CD8-positive, alpha-beta memory T cell (primary cell): ENCODE data around the gene SIM2. TPM values are rescaled to one million over a fixed set of nuclear protein-coding genes. Genes with fewer than 3 reads are reported as not detected.

Experiments
- CTCF ChIA-PET: fragments of 350-600 bp; sonication (Branson Sonifier 250); formaldehyde crosslinking; loops from one replicate; lab custom pipeline; 2021; ENCODE audit warnings: antibody characterized with exemption; lab: Charles Lee
- POLR2A ChIA-PET: fragments of 350-600 bp; sonication (Branson Sonifier 250); formaldehyde crosslinking; loops from one replicate; lab custom pipeline; 2021; ENCODE audit warnings: antibody characterized with exemption; lab: Charles Lee
- DNase-seq, 5 donors: peaks; one replicate each; pipeline versions ENCODE4 v3.0.0 to v3.0.0-alpha.2; 2020 to 2022; ENCODE audit warnings: mixed read lengths in 1 of 5
- H3K27ac ChIP-seq: one replicate; pipeline ENCODE4 v1.7.0; 2013; ENCODE audit warnings: low read depth, mild to moderate bottlenecking, low read length, moderate library complexity
- H3K27me3 ChIP-seq: 2 replicates; pipeline ENCODE4 v1.7.0; 2013; ENCODE audit warnings: low read length, mild to moderate bottlenecking; ENCODE audit not compliant: insufficient read depth, poor library complexity, severe bottlenecking
- H3K36me3 ChIP-seq: 2 replicates; pipeline ENCODE4 v1.7.0; 2013; ENCODE audit warnings: mild to moderate bottlenecking, low read length, moderate library complexity; ENCODE audit not compliant: insufficient read depth
- H3K4me1 ChIP-seq: 2 replicates; pipeline ENCODE4 v1.7.0; 2013; ENCODE audit warnings: mild to moderate bottlenecking, low read length, moderate library complexity; ENCODE audit not compliant: insufficient read depth
- H3K4me3 ChIP-seq: 2 replicates; pipeline ENCODE4 v1.7.0; 2013; ENCODE audit warnings: mild to moderate bottlenecking, low read length
- H3K9me3 ChIP-seq: 2 replicates; pipeline ENCODE4 v1.7.0; 2013; ENCODE audit warnings: mild to moderate bottlenecking, low read length
- H3K27ac Mint-ChIP-seq, 8 donors: one replicate each; pipeline ENCODE4 v1.8.0; 2020 to 2021; ENCODE audit warnings: mixed read lengths in 8 of 8, mild to moderate bottlenecking in 6 of 8, inconsistent platforms in 3 of 8, moderate library complexity in 3 of 8
- H3K27me3 Mint-ChIP-seq, 2 donors: one replicate each; pipeline ENCODE4 v1.8.0; 2020 to 2021; ENCODE audit warnings: mixed read lengths in 2 of 2, mild to moderate bottlenecking in 1 of 2, moderate library complexity in 1 of 2
- H3K36me3 Mint-ChIP-seq, 3 donors: one replicate each; pipeline ENCODE4 v1.8.0; 2020 to 2021; ENCODE audit warnings: mixed read lengths in 3 of 3, inconsistent platforms in 1 of 3, mild to moderate bottlenecking in 1 of 3
- H3K4me1 Mint-ChIP-seq, 3 donors: one replicate each; pipeline ENCODE4 v1.8.0; 2020 to 2021; ENCODE audit warnings: mixed read lengths in 3 of 3, inconsistent platforms in 1 of 3, mild to moderate bottlenecking in 1 of 3
- H3K4me3 Mint-ChIP-seq, 7 donors: one replicate each; pipeline ENCODE4 v1.8.0; 2020 to 2021; ENCODE audit warnings: mixed read lengths in 7 of 7, mild to moderate bottlenecking in 6 of 7, moderate library complexity in 4 of 7, inconsistent platforms in 2 of 7
- H3K9me3 Mint-ChIP-seq, 5 donors: one replicate each; pipeline ENCODE4 v1.8.0; 2020 to 2022; ENCODE audit warnings: mixed read lengths in 5 of 5, mild to moderate bottlenecking in 3 of 5, moderate library complexity in 2 of 5, inconsistent platforms in 1 of 5
- polyA plus RNA-seq: library from polyadenylated mRNA; unstranded; fragments of 300-500 nt; fragmentation: Illumina TruSeq; gene quantifications from one replicate; pipeline ENCODE4 v1.2.3, GENCODE V29; 2021
- total RNA-seq, 2 experiments: library from RNA; stranded (reverse); gene quantifications; one replicate each; pipeline ENCODE4 v1.2.3, GENCODE V29; 2021

Gene SIM2
- total and polyA plus RNA-seq, 3 experiments from 2014 or later, result 0.07 TPM; not detected in 2

GRCh38 chr21:36690628-36691554, 8.0 kb upstream of the SIM2 start:
- Histone ChIP-seq H3K27me3 (peaks cover 46% of the 10 kb centered on the region), H3K27ac (no peak overlapping the region), H3K4me1 (no peaks in the 10 kb centered on the region), H3K36me3 (no peaks in the 10 kb centered on the region), H3K9me3 (no peaks in the 10 kb centered on the region), H3K4me3 (no peak overlapping the region)
- Mint-ChIP-seq H3K4me3 (no peak overlapping the region), H3K27me3 (peaks cover 52 to 83% of the 10 kb centered on the region in 2 donors), H3K27ac (no peak overlapping the region), H3K4me1 (peaks cover 0 to 19% (median 15%) of the 10 kb centered on the region in 3 donors), H3K9me3 (peaks cover 0 to 2% (median 0%) of the 10 kb centered on the region in 5 donors), H3K36me3 (no peaks in the 10 kb centered on the region)
- POLR2A ChIA-PET, result no interaction called here
- CTCF ChIA-PET, result no interaction called here
- no peak for DNase-seq

- no peak overlapping the region for H3K4me3 ChIP-seq
- no peaks in the 10 kb centered on the region for H3K9me3 ChIP-seq
- no peak overlapping the region for H3K27ac ChIP-seq
- peaks cover 59 to 85% of the 10 kb centered on the region in 2 donors for H3K27me3 Mint-ChIP-seq
- DNase-seq, result no peak
- ChIA-PET POLR2A (no interaction called here), CTCF (no interaction called here)
- H3K27me3 ChIP-seq, result peaks cover 53% of the 10 kb centered on the region
- H3K4me3 Mint-ChIP-seq, result no peak overlapping the region
- H3K4me1 ChIP-seq, result no peaks in the 10 kb centered on the region
- H3K36me3 ChIP-seq, result no peaks in the 10 kb centered on the region
- H3K9me3 Mint-ChIP-seq, result peaks cover 0 to 2% (median 0%) of the 10 kb centered on the region in 5 donors
- peaks cover 0 to 19% (median 15%) of the 10 kb centered on the region in 3 donors for H3K4me1 Mint-ChIP-seq
- no peaks in the 10 kb centered on the region for H3K36me3 Mint-ChIP-seq
- no peak overlapping the region for H3K27ac Mint-ChIP-seq
These were observed 7.3 kb upstream of the SIM2 start for GRCh38 chr21:36691555-36692041.

DNA sequence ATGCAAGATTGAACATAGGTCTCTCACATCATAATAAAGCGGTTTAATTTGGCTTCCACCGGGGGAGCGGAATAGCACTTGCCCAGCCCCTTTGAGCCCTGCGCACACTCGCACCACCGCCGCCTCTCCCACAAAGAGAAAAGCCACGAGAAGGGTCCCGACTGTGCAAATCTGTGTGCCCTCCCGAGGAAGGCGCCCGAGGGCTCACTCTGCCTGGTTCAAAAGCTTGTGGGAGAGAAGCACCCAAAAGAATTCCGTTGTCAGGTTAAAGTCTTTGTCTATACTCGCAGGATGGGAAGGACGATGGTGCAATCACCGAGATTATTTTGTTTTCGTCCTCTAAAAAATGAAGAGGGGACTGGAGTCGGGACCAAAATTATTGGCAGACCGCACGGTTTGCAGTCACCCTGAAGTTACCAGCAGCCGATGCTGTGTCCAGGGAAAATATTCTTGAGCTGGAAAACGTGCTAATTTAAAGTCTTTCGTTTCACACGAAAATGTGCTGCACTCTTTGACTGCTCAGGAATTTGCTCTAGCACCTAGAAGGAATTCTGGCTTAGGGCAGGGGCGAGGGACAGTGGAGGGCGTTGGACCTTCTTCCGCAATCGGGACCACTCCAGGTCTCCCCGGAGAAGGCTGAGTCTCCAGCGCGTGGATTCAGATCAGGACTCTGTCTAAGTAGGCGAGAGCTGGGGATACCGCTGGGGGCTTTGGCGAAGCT, 6.6 kb upstream of the SIM2 start:
- no peaks in the 10 kb centered on the region for H3K4me1 ChIP-seq
- H3K36me3 ChIP-seq, result no peaks in the 10 kb centered on the region
- peaks cover 53% of the 10 kb centered on the region for H3K27me3 ChIP-seq
- Mint-ChIP-seq H3K4me3 (no peak overlapping the region), H3K27ac (no peak overlapping the region), H3K4me1 (peaks cover 0 to 19% (median 15%) of the 10 kb centered on the region in 3 donors), H3K27me3 (peaks cover 58 to 87% of the 10 kb centered on the region in 2 donors), H3K9me3 (peaks cover 0 to 2% (median 0%) of the 10 kb centered on the region in 5 donors), H3K36me3 (no peaks in the 10 kb centered on the region)
- H3K27ac ChIP-seq, result no peak overlapping the region
- H3K9me3 ChIP-seq, result no peaks in the 10 kb centered on the region
- no peak for DNase-seq
- ChIA-PET POLR2A (no interaction called here), CTCF (no interaction called here)
- H3K4me3 ChIP-seq, result no peak overlapping the region

DNA sequence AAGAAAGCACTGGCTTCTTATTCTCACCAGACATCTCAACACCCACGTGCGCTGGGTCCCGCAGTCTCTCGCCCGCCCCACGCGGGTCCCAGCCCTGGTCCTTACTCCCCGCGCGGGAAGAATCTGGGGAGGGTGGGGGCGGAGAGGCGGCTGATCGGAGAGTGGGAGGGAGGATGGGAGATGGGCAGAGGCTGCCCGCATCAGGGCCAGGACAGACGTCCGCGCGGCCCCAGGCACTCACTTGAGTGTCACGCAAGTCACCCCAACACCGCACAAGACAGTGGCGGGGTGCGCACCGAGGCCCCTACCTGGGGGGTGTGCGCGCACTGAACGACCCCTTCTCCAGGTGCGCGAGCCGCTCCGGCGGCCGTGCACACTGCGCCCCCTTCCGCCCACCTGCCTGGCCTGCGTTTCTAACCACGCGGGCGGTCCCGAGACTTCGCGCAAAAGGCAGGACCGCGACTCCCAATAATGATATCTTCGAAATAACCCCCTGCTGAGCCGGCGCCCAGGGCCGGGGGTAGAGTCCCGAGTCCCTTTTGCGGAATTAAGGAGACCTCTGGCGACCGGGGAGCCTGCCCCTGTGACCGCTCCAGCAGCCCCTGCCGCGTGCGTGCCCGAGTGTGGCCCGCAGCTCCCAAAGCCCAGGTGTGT, 6.0 kb upstream of the SIM2 start:
- H3K36me3 ChIP-seq, result no peaks in the 10 kb centered on the region
- ChIA-PET POLR2A (no interaction called here), CTCF (no interaction called here)
- peaks cover 0 to 2% (median 0%) of the 10 kb centered on the region in 5 donors for H3K9me3 Mint-ChIP-seq
- H3K27ac ChIP-seq, result no peak overlapping the region
- H3K4me3 ChIP-seq, result no peak overlapping the region
- H3K4me1 Mint-ChIP-seq, result peaks cover 0 to 19% (median 15%) of the 10 kb centered on the region in 3 donors
- no peaks in the 10 kb centered on the region for H3K9me3 ChIP-seq
- no peaks in the 10 kb centered on the region for H3K4me1 ChIP-seq
- DNase-seq, result no peak
- no peaks in the 10 kb centered on the region for H3K36me3 Mint-ChIP-seq
- H3K27me3 Mint-ChIP-seq, result peaks cover 52 to 86% of the 10 kb centered on the region in 2 donors
- H3K4me3 Mint-ChIP-seq, result no peak overlapping the region
- no peak overlapping the region for H3K27ac Mint-ChIP-seq
- peaks cover 53% of the 10 kb centered on the region for H3K27me3 ChIP-seq

DNA sequence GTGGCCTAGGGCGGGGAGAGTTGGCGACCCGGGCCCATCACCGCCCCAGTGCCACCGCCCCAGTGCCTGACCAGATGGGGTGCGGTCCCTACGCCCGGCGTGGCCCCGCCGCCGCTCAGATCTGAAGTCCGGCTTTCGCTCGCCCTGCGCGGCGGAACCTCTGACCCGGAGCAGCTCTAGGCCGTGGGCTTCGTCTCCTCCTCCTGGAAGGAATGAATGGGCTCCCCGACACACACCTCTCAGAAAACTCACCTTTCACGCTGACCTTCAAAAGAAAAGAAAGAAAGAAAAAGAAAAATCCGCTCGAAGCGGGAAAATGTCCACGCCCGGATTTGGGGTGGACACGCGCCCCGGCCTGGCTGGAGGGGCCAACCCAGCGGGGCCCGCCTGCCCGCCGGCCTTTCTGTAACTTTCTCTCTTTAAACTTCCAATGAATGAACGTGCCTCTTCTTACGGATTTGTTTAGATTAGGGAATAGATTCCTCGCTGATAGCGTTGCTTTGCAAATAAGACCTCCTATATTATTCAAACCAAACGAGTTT, 5.4 kb upstream of the SIM2 start:
- H3K9me3 ChIP-seq, result no peaks in the 10 kb centered on the region
- H3K27me3 Mint-ChIP-seq, result peaks cover 48 to 80% of the 10 kb centered on the region in 2 donors
- H3K27ac ChIP-seq, result no peak overlapping the region
- ChIA-PET POLR2A (no interaction called here), CTCF (no interaction called here)
- H3K4me1 Mint-ChIP-seq, result peaks cover 0 to 19% (median 15%) of the 10 kb centered on the region in 3 donors
- peaks cover 49% of the 10 kb centered on the region for H3K27me3 ChIP-seq
- no peaks in the 10 kb centered on the region for H3K4me1 ChIP-seq
- no peak for DNase-seq
- no peak overlapping the region for H3K4me3 Mint-ChIP-seq
- no peaks in the 10 kb centered on the region for H3K36me3 ChIP-seq
- H3K36me3 Mint-ChIP-seq, result no peaks in the 10 kb centered on the region
- peaks cover 0 to 2% (median 0%) of the 10 kb centered on the region in 5 donors for H3K9me3 Mint-ChIP-seq
- no peak overlapping the region for H3K27ac Mint-ChIP-seq
- no peak overlapping the region for H3K4me3 ChIP-seq

DNA sequence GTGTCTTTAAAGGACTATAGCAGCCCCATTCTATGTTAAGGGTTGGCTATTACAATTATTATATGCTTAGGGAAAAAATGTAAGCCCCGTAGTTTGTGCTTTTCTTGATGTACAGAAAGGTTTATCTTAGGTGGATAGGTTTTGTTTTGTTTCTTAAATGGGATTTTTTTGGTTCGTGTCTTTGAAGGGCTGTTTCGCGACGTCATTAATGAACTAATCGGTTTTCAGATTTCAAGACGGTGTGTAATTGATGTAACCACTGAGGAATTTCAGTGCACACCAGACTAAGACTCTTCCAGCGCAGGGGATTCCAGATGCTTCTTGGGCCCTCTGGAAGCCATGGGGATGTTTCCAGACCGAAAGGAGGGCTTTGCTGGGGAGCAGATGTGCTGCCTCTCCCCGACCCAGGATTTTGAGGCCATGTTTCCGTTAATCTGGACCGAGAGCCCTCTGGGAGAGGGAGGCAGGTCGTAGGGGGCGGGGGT, 4.8 kb upstream of the SIM2 start:
- peaks cover 49% of the 10 kb centered on the region for H3K27me3 ChIP-seq
- Mint-ChIP-seq H3K4me1 (peaks cover 0 to 19% (median 15%) of the 10 kb centered on the region in 3 donors), H3K27ac (no peak overlapping the region), H3K36me3 (no peaks in the 10 kb centered on the region), H3K9me3 (peaks cover 0 to 2% (median 0%) of the 10 kb centered on the region in 5 donors), H3K27me3 (peaks cover 47 to 77% of the 10 kb centered on the region in 2 donors), H3K4me3 (peak overlapping the region in 1 of 7 donors; percentile 1)
- ChIA-PET POLR2A (no interaction called here), CTCF (no interaction called here)
- H3K4me3 ChIP-seq, result no peak overlapping the region
- H3K36me3 ChIP-seq, result no peaks in the 10 kb centered on the region
- H3K27ac ChIP-seq, result no peak overlapping the region
- no peak for DNase-seq
- H3K4me1 ChIP-seq, result no peaks in the 10 kb centered on the region
- no peaks in the 10 kb centered on the region for H3K9me3 ChIP-seq

GRCh38 chr21:36694593-36695282, 4.2 kb upstream of the SIM2 start:
- Mint-ChIP-seq H3K36me3 (no peaks in the 10 kb centered on the region), H3K4me3 (no peak overlapping the region), H3K9me3 (peaks cover 0 to 2% (median 0%) of the 10 kb centered on the region in 5 donors), H3K27ac (no peak overlapping the region), H3K27me3 (peaks cover 44 to 70% of the 10 kb centered on the region in 2 donors), H3K4me1 (peaks cover 0 to 19% (median 15%) of the 10 kb centered on the region in 3 donors)
- Histone ChIP-seq H3K4me1 (no peaks in the 10 kb centered on the region), H3K4me3 (no peak overlapping the region), H3K9me3 (no peaks in the 10 kb centered on the region), H3K36me3 (no peaks in the 10 kb centered on the region), H3K27ac (no peak overlapping the region), H3K27me3 (peaks cover 51% of the 10 kb centered on the region)
- ChIA-PET CTCF (no interaction called here), POLR2A (no interaction called here)
- no peak for DNase-seq
